A549 (cell line): ENCODE measurements around the gene MFSD2A. TPM values are rescaled to one million over a fixed set of nuclear protein-coding genes. Genes with fewer than 3 reads are reported as not detected.

Experiments
- ATAC-seq, 2 experiments: fragments of 200-7000 bp in 1 of 2; fragments of >200 bp in 1 of 2; cut with Nextera tagmentation in 1 of 2; cut with Tn5 transposase in 1 of 2; 3 replicates each; pipeline versions ENCODE4 v1.8.0 to v1.9.1; 2018 to 2020; ENCODE audit warnings: mild to moderate bottlenecking in 1 of 2, moderate library complexity in 1 of 2
- CTCF ChIA-PET: fragments of 300-600 bp; sonication (Branson Sonifier 250); formaldehyde crosslinking; extraction: SDS; loops from one replicate; lab custom pipeline; 2021; ENCODE audit warnings: antibody characterized with exemption, inconsistent platforms; lab: Yijun Ruan, JAX
- POLR2A ChIA-PET: fragments of 350-600 bp; formaldehyde crosslinking; extraction: SDS; loops from one replicate; lab custom pipeline; 2021; ENCODE audit warnings: antibody characterized with exemption, inconsistent platforms; lab: Yijun Ruan, JAX
- DNase-seq, 2 experiments: peaks; one replicate each; pipeline versions ENCODE4 v3.0.0 to v3.0.0-alpha.2; 2011 to 2016; ENCODE audit warnings: low read depth in 1 of 2, low spot score in 1 of 2
- FAIRE-seq: peaks from 2 replicates; lab custom pipeline; 2011; peaks lifted over from hg19 to GRCh38; lab: Jason Lieb, UNC
- H3K27ac ChIP-seq, 2 experiments: fragments of >200 bp; sonication (Bioruptor Twin); formaldehyde crosslinking; 3 replicates each; pipeline ENCODE4 v1.5.1; 2016 to 2017
- H3K4me1 ChIP-seq: fragments of >200 bp; sonication (Bioruptor Twin); formaldehyde crosslinking; 3 replicates; pipeline ENCODE4 v1.6.1; 2016
- H3K4me2 ChIP-seq: fragments of >200 bp; sonication (Bioruptor Twin); formaldehyde crosslinking; 3 replicates; pipeline ENCODE4 v1.6.1; 2016
- H3K4me3 ChIP-seq: fragments of >200 bp; sonication (Bioruptor Twin); formaldehyde crosslinking; 3 replicates; pipeline ENCODE4 v1.5.1; 2016
- H3K9me3 ChIP-seq: fragments of >200 bp; sonication (Bioruptor Twin); formaldehyde crosslinking; 3 replicates; pipeline ENCODE4 v1.6.1; 2016
- ATOH8 ChIP-seq: fragments of 250-450 bp; sonication (Bioruptor Pico); IDR thresholded peaks from 2 replicates; pipeline ENCODE4 v1.5.0; 2020; ENCODE audit warnings: low read depth, mild to moderate bottlenecking, moderate library complexity
- BHLHE40 ChIP-seq: IDR thresholded peaks from 2 replicates; pipeline ENCODE4 v1.6.1; 2012; ENCODE audit warnings: low read depth, low read length, inconsistent platforms
- CBX2 ChIP-seq: fragments of 200-600 bp; sonication (generic); IDR thresholded peaks from 2 replicates; pipeline ENCODE4 v1.6.1; 2016; ENCODE audit warnings: low read depth, mild to moderate bottlenecking, borderline replicate concordance
- CBX8 ChIP-seq: fragments of 200-600 bp; sonication (generic); IDR thresholded peaks from 2 replicates; pipeline ENCODE4 v1.6.1; 2016
- CHD4 ChIP-seq: fragments of 200-600 bp; sonication (generic); IDR thresholded peaks from 2 replicates; pipeline ENCODE4 v1.6.1; 2016; ENCODE audit warnings: antibody characterized with exemption, mild to moderate bottlenecking, borderline replicate concordance
- EP300 ChIP-seq, 2 experiments: fragments of >200 bp; sonication (Bioruptor Twin); formaldehyde crosslinking; IDR thresholded peaks; 2 replicates in 1 of 2; 3 replicates in 1 of 2; pipeline ENCODE4 v1.6.1; 2016 to 2017
- FOSL2 ChIP-seq, 2 experiments: fragments of 450-650 bp in 1 of 2; fragments of >200 bp in 1 of 2; sonication (Bioruptor Twin) in 1 of 2; formaldehyde crosslinking; IDR thresholded peaks; 2 replicates each; pipeline versions ENCODE4 v1.5.0 to v1.6.1; 2016 to 2020; ENCODE audit warnings: mild to moderate bottlenecking in 1 of 2, moderate library complexity in 1 of 2
- FOXS1 ChIP-seq: fragments of 250-450 bp; sonication (Bioruptor Pico); IDR thresholded peaks from 2 replicates; pipeline ENCODE4 v1.5.0; 2020; ENCODE audit warnings: mild to moderate bottlenecking, moderate library complexity
- HDAC2 ChIP-seq: fragments of 200-600 bp; sonication (generic); IDR thresholded peaks from 2 replicates; pipeline ENCODE4 v1.6.1; 2016
- HEYL ChIP-seq: fragments of 250-450 bp; sonication (Bioruptor Pico); IDR thresholded peaks from 2 replicates; pipeline ENCODE4 v1.8.0; 2021; ENCODE audit warnings: mild to moderate bottlenecking, moderate library complexity
- HOXB13 ChIP-seq: fragments of 250-450 bp; sonication (Bioruptor Pico); IDR thresholded peaks from 2 replicates; pipeline ENCODE4 v1.5.0; 2020; ENCODE audit warnings: low read depth, mild to moderate bottlenecking, moderate library complexity
- HOXB5 ChIP-seq: fragments of 250-450 bp; sonication (Bioruptor Pico); IDR thresholded peaks from 2 replicates; pipeline ENCODE4 v1.5.0; 2020; ENCODE audit warnings: mild to moderate bottlenecking, moderate library complexity
- KDM1A ChIP-seq: fragments of 200-600 bp; sonication (generic); IDR thresholded peaks from 2 replicates; pipeline ENCODE4 v1.6.1; 2016; ENCODE audit warnings: low read depth, mild to moderate bottlenecking
- KDM5A ChIP-seq: fragments of 200-600 bp; sonication (generic); IDR thresholded peaks from 2 replicates; pipeline ENCODE4 v1.6.1; 2016; ENCODE audit warnings: antibody characterized with exemption, mild to moderate bottlenecking
- MAFK ChIP-seq: fragments of 450-650 bp; IDR thresholded peaks from 2 replicates; pipeline ENCODE4 v1.6.1; 2014; ENCODE audit not compliant: partially characterized antibody
- MYC ChIP-seq: IDR thresholded peaks from 2 replicates; pipeline ENCODE4 v1.6.1; 2012; ENCODE audit warnings: mild to moderate bottlenecking, inconsistent platforms, low read length, improper control_type of control experiment, borderline replicate concordance
- NFE2L2 ChIP-seq: fragments of 150-350 bp; conservative IDR thresholded peaks from 2 replicates; pipeline ENCODE4 v1.6.1; 2014; ENCODE audit warnings: low read length
- NPAS2 ChIP-seq: fragments of 250-450 bp; sonication (Bioruptor Pico); IDR thresholded peaks from 2 replicates; pipeline ENCODE4 v1.8.0; 2022; ENCODE audit warnings: mild to moderate bottlenecking, moderate library complexity, borderline replicate concordance
- PBX3 ChIP-seq: IDR thresholded peaks from 2 replicates; pipeline ENCODE4 v1.6.1; 2012
- POLR2A ChIP-seq: IDR thresholded peaks from 2 replicates; pipeline ENCODE4 v1.6.1; 2012; ENCODE audit warnings: mild to moderate bottlenecking, low read length
- RARB ChIP-seq: fragments of 250-450 bp; sonication (Bioruptor Pico); IDR thresholded peaks from 2 replicates; pipeline ENCODE4 v1.8.0; 2021; ENCODE audit warnings: mild to moderate bottlenecking, moderate library complexity
- SMC3 ChIP-seq: fragments of >200 bp; sonication (Bioruptor Twin); formaldehyde crosslinking; IDR thresholded peaks from 3 replicates; pipeline ENCODE4 v1.6.1; 2018; ENCODE audit warnings: inconsistent platforms
- TFCP2L1 ChIP-seq: fragments of 250-450 bp; sonication (Bioruptor Pico); IDR thresholded peaks from 2 replicates; pipeline ENCODE4 v1.5.0; 2021; ENCODE audit warnings: mild to moderate bottlenecking
- TP53 ChIP-seq: fragments of 250-450 bp; sonication (Bioruptor Pico); IDR thresholded peaks from 2 replicates; pipeline ENCODE4 v1.5.0; 2021; ENCODE audit warnings: mild to moderate bottlenecking, moderate library complexity
- ZC3H11A ChIP-seq: fragments of 450-650 bp; IDR thresholded peaks from 2 replicates; pipeline ENCODE4 v1.6.1; 2014; ENCODE audit warnings: antibody characterized with exemption, mild to moderate bottlenecking
- ZSCAN20 ChIP-seq: fragments of 250-450 bp; sonication (Bioruptor Pico); IDR thresholded peaks from 2 replicates; pipeline ENCODE4 v1.8.0; 2022; ENCODE audit warnings: mild to moderate bottlenecking, moderate library complexity
- WGBS: methylation state at CpG from one replicate; pipeline ENCODE4 v1.1.6; 2017; ENCODE audit errors: missing lambda C conversion rate; 5-methylcytosine and 5-hydroxymethylcytosine counted together
- polyA minus RNA-seq: library from RNA; depleted of rRNA, polyadenylated mRNA; stranded (reverse); fragments of >200 nt; gene quantifications from 2 replicates; pipeline ENCODE4 v1.2.3, GENCODE V29; 2011; rRNA and poly(A)+ RNA removed
- polyA plus RNA-seq, 4 experiments: library from polyadenylated mRNA; depleted of rRNA in 3 of 4; stranded (reverse); fragments of >200 nt; fragmentation: RNase III in 1 of 4; extraction: RNeasy Plus Mini Kit Qiagen cat#74134 plus additional on column Dnase treatment in 1 of 4; gene quantifications; 2 replicates in 3 of 4; 3 replicates in 1 of 4; pipeline ENCODE4 v1.2.3, GENCODE V29; 2011 to 2017
- TF ChIP-seq, protein P1 (sequence below): IDR thresholded peaks from 2 replicates; pipeline ENCODE4 v1.6.1; 2012
- TF ChIP-seq, protein P2 (sequence below): fragments of 450-650 bp; IDR thresholded peaks from 2 replicates; pipeline ENCODE4 v1.6.1; 2014; ENCODE audit warnings: antibody characterized with exemption
- TF ChIP-seq, protein P3 (sequence below): IDR thresholded peaks from 2 replicates; pipeline ENCODE4 v1.6.1; 2012; ENCODE audit warnings: low read depth, borderline replicate concordance

MFSD2A gene
- 3.1 and 3.9 TPM in 2 replicates for polyA plus RNA-seq (2011; rRNA removed)
- 3.7 and 4.6 TPM in 2 replicates for polyA plus RNA-seq (2012; cell fraction: cytosol; rRNA removed)
- polyA plus RNA-seq (2012; cell fraction: nucleus; rRNA removed), result 8.8 and 10.1 TPM in 2 replicates
- polyA plus RNA-seq (2017; fragmentation: RNase III; extraction: RNeasy Plus Mini Kit Qiagen cat#74134 plus additional on column Dnase treatment), result 2.8 to 3.0 TPM (median 2.9 TPM) in 3 replicates
- 4.6 and 6.0 TPM in 2 replicates for polyA minus RNA-seq

DNA sequence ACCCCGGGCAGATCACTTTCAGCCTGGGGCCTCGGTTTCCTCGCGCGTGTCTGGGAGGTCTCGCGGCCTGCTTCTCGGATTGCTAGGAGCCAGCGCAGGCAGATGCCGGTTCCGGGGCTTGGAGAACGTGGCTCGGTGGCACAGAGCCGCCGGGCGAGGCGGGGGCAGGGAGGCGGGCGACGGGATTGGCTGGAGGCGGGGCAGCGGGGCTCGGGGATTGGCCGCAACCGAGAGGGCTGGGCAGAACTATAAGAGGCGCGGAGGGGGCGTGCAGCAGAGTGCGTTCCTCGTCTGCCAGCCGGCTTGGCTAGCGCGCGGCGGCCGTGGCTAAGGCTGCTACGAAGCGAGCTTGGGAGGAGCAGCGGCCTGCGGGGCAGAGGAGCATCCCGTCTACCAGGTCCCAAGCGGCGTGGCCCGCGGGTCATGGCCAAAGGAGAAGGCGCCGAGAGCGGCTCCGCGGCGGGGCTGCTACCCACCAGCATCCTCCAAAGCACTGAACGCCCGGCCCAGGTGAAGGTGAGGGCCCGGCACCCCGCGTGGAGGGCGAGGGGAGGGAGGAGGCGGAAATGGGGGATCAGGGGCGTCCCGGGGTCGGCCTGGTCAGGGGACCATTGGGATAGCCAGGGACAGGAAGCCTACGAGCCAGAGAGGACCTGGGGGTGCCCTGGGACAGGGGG is at the start of gene MFSD2A:
Gene MFSD2A, plus strand, starts transcription at position 276 of the 677 bp plus-strand sequence. Its CDS starts 148 bp downstream, at position 424.
- Histone ChIP-seq H3K4me2 (peak within 1 kb of the TSS; percentile 97), H3K27ac (peak within 1 kb of the TSS; percentile 60 to 87), H3K4me3 (peak within 1 kb of the TSS; percentile 70), H3K9me3 (no peaks in the 10 kb centered on the region), H3K4me1 (peaks cover 11% of the 10 kb centered on the region; the same call in 2 of the 3 replicates)
- DNase-seq (peak; percentile 77 to 78), FAIRE-seq (no peak), ATAC-seq (peak; percentile 95 to 98)
- 0% methylated on average over 4 of the region's 62 CpGs for WGBS
- POLR2A ChIA-PET, result interaction anchor here (0.8 to 1.4 kb wide), 2 partner anchors 21 to 53 kb away, joined by 3 to 8 read pairs; partner anchors contain the start of gene MYCL
- CTCF ChIA-PET, result interaction anchor here (0.7 to 3.8 kb wide), 4 partner anchors 16 to 35 kb away, joined by 3 to 18 read pairs (median 7); no protein-coding TSS in a partner anchor
- TF ChIP-seq NPAS2 (CRISPR knock-in tag) (no peak), PBX3 (no peak), KDM5A (no peak), ZSCAN20 (CRISPR knock-in tag) (no peak), ATOH8 (CRISPR knock-in tag) (no peak), POLR2A (peak; percentile 73), BHLHE40 (no peak), HOXB5 (no peak), MAFK (no peak), HEYL (CRISPR knock-in tag) (no peak), HOXB13 (no peak), CBX2 (no peak), CBX8 (no peak), CHD4 (no peak)
- TF ChIP-seq, protein P1, sequence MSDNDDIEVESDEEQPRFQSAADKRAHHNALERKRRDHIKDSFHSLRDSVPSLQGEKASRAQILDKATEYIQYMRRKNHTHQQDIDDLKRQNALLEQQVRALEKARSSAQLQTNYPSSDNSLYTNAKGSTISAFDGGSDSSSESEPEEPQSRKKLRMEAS, result peak; percentile 51; the same call in 1 of the 2 replicates
- TF ChIP-seq, protein P2, sequence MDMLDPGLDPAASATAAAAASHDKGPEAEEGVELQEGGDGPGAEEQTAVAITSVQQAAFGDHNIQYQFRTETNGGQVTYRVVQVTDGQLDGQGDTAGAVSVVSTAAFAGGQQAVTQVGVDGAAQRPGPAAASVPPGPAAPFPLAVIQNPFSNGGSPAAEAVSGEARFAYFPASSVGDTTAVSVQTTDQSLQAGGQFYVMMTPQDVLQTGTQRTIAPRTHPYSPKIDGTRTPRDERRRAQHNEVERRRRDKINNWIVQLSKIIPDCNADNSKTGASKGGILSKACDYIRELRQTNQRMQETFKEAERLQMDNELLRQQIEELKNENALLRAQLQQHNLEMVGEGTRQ, result no peak
- TF ChIP-seq, protein P3, sequence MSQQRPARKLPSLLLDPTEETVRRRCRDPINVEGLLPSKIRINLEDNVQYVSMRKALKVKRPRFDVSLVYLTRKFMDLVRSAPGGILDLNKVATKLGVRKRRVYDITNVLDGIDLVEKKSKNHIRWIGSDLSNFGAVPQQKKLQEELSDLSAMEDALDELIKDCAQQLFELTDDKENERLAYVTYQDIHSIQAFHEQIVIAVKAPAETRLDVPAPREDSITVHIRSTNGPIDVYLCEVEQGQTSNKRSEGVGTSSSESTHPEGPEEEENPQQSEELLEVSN, result peak; percentile 71

GRCh38 chr1:39905172-39905571 is 49.8 kb upstream of the MFSD2A start:
- no peak for ATAC-seq
- Histone ChIP-seq H3K4me2 (no peak overlapping the region), H3K4me3 (no peak overlapping the region), H3K9me3 (peaks cover 11% of the 10 kb centered on the region; the same call in 2 of the 3 replicates), H3K4me1 (peaks cover 5% of the 10 kb centered on the region; the same call in 2 of the 3 replicates), H3K27ac (no peak overlapping the region)
- no peak for FAIRE-seq
- TF ChIP-seq KDM1A (no peak), CBX8 (no peak), RARB (CRISPR knock-in tag) (no peak), ZSCAN20 (CRISPR knock-in tag) (no peak), EP300 (IDR thresholded peaks at IDR 0.05) (no peak), HDAC2 (no peak), TP53 (CRISPR knock-in tag) (no peak), FOXS1 (CRISPR knock-in tag) (no peak), TFCP2L1 (CRISPR knock-in tag) (no peak), ATOH8 (CRISPR knock-in tag) (no peak), MYC (no peak), FOSL2 (IDR thresholded peaks at IDR 0.05) (no peak), FOSL2 (CRISPR knock-in tag; IDR thresholded peaks at IDR 0.05) (no peak), SMC3 (no peak), ZC3H11A (no peak), NFE2L2 (no peak), CBX2 (no peak)
- TF ChIP-seq, protein P1, result no peak
- DNase-seq, result no peak
- POLR2A ChIA-PET, result no interaction called here
- 83% methylated on average over 4 of the region's 4 CpGs for WGBS
- CTCF ChIA-PET, result no interaction called here
